OCI-LY1 (cell line): ENCODE data around the gene RAB19.

ENCODE experiments used
- CTCF ChIP-seq: fragments of 200-600 bp; sonication (generic), shearing (Covaris generic); IDR thresholded peaks from 2 replicates; pipeline ENCODE4 v1.5.1; 2017; ENCODE audit warnings: mild to moderate bottlenecking, antibody characterized with exemption, low read length, moderate library complexity, mixed read lengths
- EZH2 ChIP-seq: fragments of 200-600 bp; sonication (generic), shearing (Covaris generic); IDR thresholded peaks from 2 replicates; pipeline ENCODE4 v1.8.0; 2017; ENCODE audit warnings: borderline replicate concordance, mixed run types, mild to moderate bottlenecking, antibody characterized with exemption, low read length, moderate library complexity, mixed read lengths

DNA sequence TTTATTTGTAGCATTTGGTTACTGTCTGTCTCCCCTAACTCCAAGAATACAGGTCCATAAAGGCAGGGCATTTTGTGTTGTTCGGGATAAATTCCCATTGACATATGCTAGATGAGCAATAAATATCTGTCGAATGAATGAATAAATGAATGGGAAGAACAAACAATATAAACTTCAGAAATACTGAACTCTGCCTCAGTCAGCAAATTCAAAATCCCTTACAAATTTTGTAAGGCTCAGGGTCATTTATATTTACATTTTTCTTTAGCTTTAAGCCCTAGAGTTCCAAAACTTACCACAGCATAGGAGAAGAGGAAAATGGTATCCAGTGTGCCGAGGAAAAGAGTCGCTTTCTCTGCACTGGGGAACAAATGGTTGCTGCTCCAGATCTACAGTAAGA lies 34.6 kb upstream of the RAB19 start:
- TF ChIP-seq EZH2: no peak
- no peak for TF ChIP-seq CTCF
